Measurements from ENCODE around the gene LRRFIP1. TPM values are rescaled to one million over a fixed set of nuclear protein-coding genes. Genes with fewer than 3 reads are reported as not detected.

The LRRFIP1 gene
- total and polyA plus RNA-seq, 10 of the 15 experiments (the other 5 are each of a cell fraction or from before 2014, with no cell fraction given): 36.2 to 120 (median 74.3) TPM

DNA sequence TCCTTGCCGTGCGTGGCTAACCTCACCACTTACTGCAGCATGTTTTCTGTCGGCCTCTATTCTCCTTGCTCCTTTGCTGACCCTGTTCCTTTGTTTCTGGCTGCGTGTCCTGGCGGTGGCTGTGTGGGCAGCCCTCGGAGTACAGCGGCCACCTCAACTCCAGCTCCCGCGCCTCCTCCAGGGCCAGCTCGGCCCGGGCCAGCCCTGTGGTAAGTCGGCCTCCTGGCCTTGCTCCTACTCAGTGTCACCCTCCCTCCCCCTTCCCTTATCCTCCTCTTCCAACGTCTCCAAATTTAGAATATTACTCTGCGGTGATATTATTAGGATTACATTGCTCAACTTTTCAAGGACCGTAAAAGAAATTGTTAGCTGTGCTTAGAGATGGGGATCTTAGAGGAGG lies 111.7 kb downstream of the LRRFIP1 start (continued):
- no peak for TF ChIP-seq FOXK2 (IDR thresholded peaks at IDR 0.05)
- no peak for TF ChIP-seq KAT2A (conservative IDR thresholded peaks at IDR 0.05; ENCODE audit: control insufficient read depth, low read depth, low read length)
- TF ChIP-seq, protein P1, sequence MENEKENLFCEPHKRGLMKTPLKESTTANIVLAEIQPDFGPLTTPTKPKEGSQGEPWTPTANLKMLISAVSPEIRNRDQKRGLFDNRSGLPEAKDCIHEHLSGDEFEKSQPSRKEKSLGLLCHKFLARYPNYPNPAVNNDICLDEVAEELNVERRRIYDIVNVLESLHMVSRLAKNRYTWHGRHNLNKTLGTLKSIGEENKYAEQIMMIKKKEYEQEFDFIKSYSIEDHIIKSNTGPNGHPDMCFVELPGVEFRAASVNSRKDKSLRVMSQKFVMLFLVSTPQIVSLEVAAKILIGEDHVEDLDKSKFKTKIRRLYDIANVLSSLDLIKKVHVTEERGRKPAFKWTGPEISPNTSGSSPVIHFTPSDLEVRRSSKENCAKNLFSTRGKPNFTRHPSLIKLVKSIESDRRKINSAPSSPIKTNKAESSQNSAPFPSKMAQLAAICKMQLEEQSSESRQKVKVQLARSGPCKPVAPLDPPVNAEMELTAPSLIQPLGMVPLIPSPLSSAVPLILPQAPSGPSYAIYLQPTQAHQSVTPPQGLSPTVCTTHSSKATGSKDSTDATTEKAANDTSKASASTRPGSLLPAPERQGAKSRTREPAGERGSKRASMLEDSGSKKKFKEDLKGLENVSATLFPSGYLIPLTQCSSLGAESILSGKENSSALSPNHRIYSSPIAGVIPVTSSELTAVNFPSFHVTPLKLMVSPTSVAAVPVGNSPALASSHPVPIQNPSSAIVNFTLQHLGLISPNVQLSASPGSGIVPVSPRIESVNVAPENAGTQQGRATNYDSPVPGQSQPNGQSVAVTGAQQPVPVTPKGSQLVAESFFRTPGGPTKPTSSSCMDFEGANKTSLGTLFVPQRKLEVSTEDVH (IDR thresholded peaks at IDR 0.05; ENCODE audit: low read depth, partially characterized antibody): no peak

DNA sequence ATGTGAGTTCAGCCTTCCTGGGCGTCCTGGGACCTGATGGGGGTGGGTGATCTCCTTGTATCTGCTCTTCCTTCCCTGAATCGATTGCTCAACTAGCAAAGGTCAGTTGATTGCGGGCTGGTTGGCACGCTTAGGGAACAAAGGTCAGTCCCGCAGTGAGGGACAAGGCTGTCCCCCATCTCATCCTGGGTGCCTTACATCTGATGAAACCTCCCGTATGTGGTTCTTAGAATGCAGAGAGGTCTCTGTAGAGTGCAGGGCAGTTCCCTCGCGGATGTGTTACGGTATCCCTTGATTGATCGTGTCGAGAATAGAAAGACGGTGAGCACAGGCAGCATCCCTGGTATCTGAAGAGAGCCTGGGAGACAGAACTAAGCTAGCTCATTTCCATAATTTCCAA lies 114.8 kb downstream of the LRRFIP1 start:
- no peak overlapping the region for H3K4me3 ChIP-seq
- CTCF ChIA-PET: interaction anchor here (0.6 to 9.2 kb wide), 5 partner anchors 50 to 230 kb away, joined by 3 to 209 read pairs (median 6); no protein-coding TSS in a partner anchor
- BruUV-seq (replicated peaks): no TSS peak
- H3K4me2 ChIP-seq (ENCODE audit: control insufficient read depth, insufficient read depth): no peak overlapping the region
- no peaks in the 10 kb centered on the region for H3K27me3 ChIP-seq (replicated peaks in 1 of 2; ENCODE audit: control insufficient read depth in 2 of 2, insufficient read depth in 2 of 2, low read length in 1 of 2)
- TF ChIP-seq POLR2AphosphoS5 (IDR thresholded peaks at IDR 0.05; ENCODE audit: low read length) (no peak), TBL1XR1 (IDR thresholded peaks at IDR 0.05; ENCODE audit: low read depth, low read length) (no peak), GATAD2B (conservative IDR thresholded peaks at IDR 0.05; ENCODE audit: low read depth) (no peak)
- no peaks in the 10 kb centered on the region; the same call in 2 of the 3 replicates for H3K9me3 ChIP-seq (replicated peaks; ENCODE audit: control insufficient read depth, insufficient read depth, low read length)
- ATAC-seq (no peak), DNase-seq (ENCODE audit: low read depth, low spot score) (no peak), FAIRE-seq (no peak)
- no peak overlapping the region for H3K9ac ChIP-seq (ENCODE audit: control insufficient read depth, insufficient read depth, low read length)
- no peaks in the 10 kb centered on the region for H3K4me1 ChIP-seq (ENCODE audit: control insufficient read depth, insufficient read depth, low read length)
- peaks cover 6 to 15% of the 10 kb centered on the region in 2 experiments; a peak in 3 of 4 replicates for H3K36me3 ChIP-seq (ENCODE audit: control insufficient read depth in 2 of 2, insufficient read depth in 2 of 2, low read length in 1 of 2)
- intact Hi-C loops (cut with micrococcal nuclease; ENCODE audit: unreplicated experiment): loop anchor here (10.0 kb wide), 1 partner anchor 227 kb away; no protein-coding TSS in a partner anchor
- H4K20me1 ChIP-seq (ENCODE audit: control insufficient read depth, insufficient read depth): peaks cover 4% of the 10 kb centered on the region; the same call in 1 of the 2 replicates
- H2AFZ ChIP-seq (ENCODE audit: control insufficient read depth, low read depth, low read length): no peak overlapping the region
- in situ Hi-C loops (cut with MboI): loop anchor here (5.0 to 10.0 kb wide), 2 partner anchors 70 to 157 kb away; no protein-coding TSS in a partner anchor
- 95% methylated on average over 12 of the region's 12 CpGs for WGBS (ENCODE audit: insufficient coverage, insufficient replicate concordance, low lambda C conversion rate, missing lambda C conversion rate)
- H3K79me2 ChIP-seq (ENCODE audit: control insufficient read depth, insufficient read depth, low read length): peaks cover 14% of the 10 kb centered on the region
- RAD21 ChIA-PET (ENCODE audit: unreplicated experiment): interaction anchor here (0.7 to 6.1 kb wide), 4 partner anchors 41 to 161 kb away, joined by 3 to 114 read pairs (median 8); no protein-coding TSS in a partner anchor
- POLR2A ChIA-PET: interaction anchor here (1.1 kb wide), 1 partner anchor 73 kb away, joined by 3 read pairs; no protein-coding TSS in a partner anchor
- SMC1A ChIA-PET (ENCODE audit: uncharacterized antibody, unreplicated experiment): interaction anchor here (1.2 to 7.6 kb wide), 3 partner anchors 11 to 170 kb away, joined by 3 to 151 read pairs (median 4); no protein-coding TSS in a partner anchor
- no peak overlapping the region for H3K27ac ChIP-seq (ENCODE audit: control insufficient read depth, insufficient read depth)

All from GM12878 (cell line).